ENCODE results near the gene GID8. TPM values are rescaled to one million over a fixed set of nuclear protein-coding genes. Genes with fewer than 3 reads are reported as not detected.

The GID8 gene
- total and polyA plus RNA-seq, 9 of the 15 experiments (the other 6 are each of a cell fraction or from before 2014, with no cell fraction given), result 7.5 to 31.6 (median 22.2) TPM

Other genes starting within 250 kb of the GID8 start
Only the 7 nearest of the 8 such genes appear.
- gene MRGBP, start 141.7 kb upstream of the GID8 start, total RNA-seq (2014; rRNA removed), result 31.3 and 37.0 TPM in 2 replicates
- gene MRGBP, start 141.7 kb upstream of the GID8 start, total RNA-seq (2014; rRNA removed; fragmentation: Illumina TruSeq; extraction: Trizol), result 18.1 TPM in 2 replicates
- 25.2 and 25.7 TPM in 2 replicates for gene MRGBP, start 141.7 kb upstream of the GID8 start, total RNA-seq (2015; rRNA removed; fragmentation: Illumina TruSeq; extraction: Trizol)
- 25.1 and 26.1 TPM in 2 replicates for gene MRGBP, start 141.7 kb upstream of the GID8 start, total RNA-seq (2021)
- gene MRGBP, start 141.7 kb upstream of the GID8 start, polyA plus RNA-seq (2011; rRNA removed), result 18.7 and 20.7 TPM in 2 replicates
- gene MRGBP, start 141.7 kb upstream of the GID8 start, polyA plus RNA-seq (2014; fragmentation: Illumina TruSeq; extraction: Trizol), result 18.4 and 21.0 TPM in 2 replicates
- gene MRGBP, start 141.7 kb upstream of the GID8 start, polyA plus RNA-seq (2014; fragmentation: Nextera tagmentation; extraction: Ambion mirVana), result 1 to 10 TPM; 1.9 to 2.8 TPM
- 26.3 and 26.7 TPM in 2 replicates for gene MRGBP, start 141.7 kb upstream of the GID8 start, polyA plus RNA-seq (2014; rRNA removed)
- gene OGFR, start 133.3 kb upstream of the GID8 start, total RNA-seq (2014; rRNA removed), result 56.3 and 56.5 TPM in 2 replicates
- 8.9 and 10.3 TPM in 2 replicates for gene OGFR, start 133.3 kb upstream of the GID8 start, total RNA-seq (2014; rRNA removed; fragmentation: Illumina TruSeq; extraction: Trizol)
- gene OGFR, start 133.3 kb upstream of the GID8 start, total RNA-seq (2015; rRNA removed; fragmentation: Illumina TruSeq; extraction: Trizol), result 17.5 and 18.7 TPM in 2 replicates
- gene OGFR, start 133.3 kb upstream of the GID8 start, total RNA-seq (2021), result 33.1 and 36.5 TPM in 2 replicates
- 23.3 and 25.4 TPM in 2 replicates for gene OGFR, start 133.3 kb upstream of the GID8 start, polyA plus RNA-seq (2011; rRNA removed)
- 16.6 and 22.0 TPM in 2 replicates for gene OGFR, start 133.3 kb upstream of the GID8 start, polyA plus RNA-seq (2014; fragmentation: Illumina TruSeq; extraction: Trizol)
- under 1 TPM; 0.39 TPM for gene OGFR, start 133.3 kb upstream of the GID8 start, polyA plus RNA-seq (2014; fragmentation: Nextera tagmentation; extraction: Ambion mirVana)
- 34.2 and 36.7 TPM in 2 replicates for gene OGFR, start 133.3 kb upstream of the GID8 start, polyA plus RNA-seq (2014; rRNA removed)
- gene COL9A3, start 121.1 kb upstream of the GID8 start, total RNA-seq (2014; rRNA removed), result 0.77 and 1.9 TPM in 2 replicates
- gene COL9A3, start 121.1 kb upstream of the GID8 start, total RNA-seq (2014; rRNA removed; fragmentation: Illumina TruSeq; extraction: Trizol), result 0.18 and 0.51 TPM in 2 replicates
- gene COL9A3, start 121.1 kb upstream of the GID8 start, total RNA-seq (2015; rRNA removed; fragmentation: Illumina TruSeq; extraction: Trizol), result 0.98 and 1.4 TPM in 2 replicates
- 1.3 and 1.7 TPM in 2 replicates for gene COL9A3, start 121.1 kb upstream of the GID8 start, total RNA-seq (2021)
- gene COL9A3, start 121.1 kb upstream of the GID8 start, polyA plus RNA-seq (2011; rRNA removed), result 1.3 and 2.5 TPM in 2 replicates
- 0.48 and 0.76 TPM in 2 replicates for gene COL9A3, start 121.1 kb upstream of the GID8 start, polyA plus RNA-seq (2014; fragmentation: Illumina TruSeq; extraction: Trizol)
- under 1 TPM in 1 of 2 experiments, not detected in 1; 0.14 TPM for gene COL9A3, start 121.1 kb upstream of the GID8 start, polyA plus RNA-seq (2014; fragmentation: Nextera tagmentation; extraction: Ambion mirVana)
- 3.0 and 3.6 TPM in 2 replicates for gene COL9A3, start 121.1 kb upstream of the GID8 start, polyA plus RNA-seq (2014; rRNA removed)
- gene TCFL5, start 76.3 kb upstream of the GID8 start, total RNA-seq (2014; rRNA removed), result 11.1 and 11.2 TPM in 2 replicates
- gene TCFL5, start 76.3 kb upstream of the GID8 start, total RNA-seq (2014; rRNA removed; fragmentation: Illumina TruSeq; extraction: Trizol), result 7.4 and 7.9 TPM in 2 replicates
- gene TCFL5, start 76.3 kb upstream of the GID8 start, total RNA-seq (2015; rRNA removed; fragmentation: Illumina TruSeq; extraction: Trizol), result 9.2 and 10.2 TPM in 2 replicates
- gene TCFL5, start 76.3 kb upstream of the GID8 start, total RNA-seq (2021), result 11.1 and 12.6 TPM in 2 replicates
- 8.5 and 12.2 TPM in 2 replicates for gene TCFL5, start 76.3 kb upstream of the GID8 start, polyA plus RNA-seq (2011; rRNA removed)
- 5.9 and 7.9 TPM in 2 replicates for gene TCFL5, start 76.3 kb upstream of the GID8 start, polyA plus RNA-seq (2014; fragmentation: Illumina TruSeq; extraction: Trizol)
- 1 to 10 TPM in 1 of 2 experiments, under 1 TPM in 1; 1.00 to 1.1 TPM for gene TCFL5, start 76.3 kb upstream of the GID8 start, polyA plus RNA-seq (2014; fragmentation: Nextera tagmentation; extraction: Ambion mirVana)
- gene TCFL5, start 76.3 kb upstream of the GID8 start, polyA plus RNA-seq (2014; rRNA removed), result 9.1 and 10.5 TPM in 2 replicates
- gene DIDO1, start 11.6 kb upstream of the GID8 start, total RNA-seq (2014; rRNA removed), result 31.2 and 36.7 TPM in 2 replicates
- gene DIDO1, start 11.6 kb upstream of the GID8 start, total RNA-seq (2014; rRNA removed; fragmentation: Illumina TruSeq; extraction: Trizol), result 22.2 and 23.4 TPM in 2 replicates
- 26.8 and 27.1 TPM in 2 replicates for gene DIDO1, start 11.6 kb upstream of the GID8 start, total RNA-seq (2015; rRNA removed; fragmentation: Illumina TruSeq; extraction: Trizol)
- gene DIDO1, start 11.6 kb upstream of the GID8 start, total RNA-seq (2021), result 38.2 and 43.6 TPM in 2 replicates
- gene DIDO1, start 11.6 kb upstream of the GID8 start, polyA plus RNA-seq (2011; rRNA removed), result 40.5 and 50.2 TPM in 2 replicates
- 37.4 and 37.9 TPM in 2 replicates for gene DIDO1, start 11.6 kb upstream of the GID8 start, polyA plus RNA-seq (2014; fragmentation: Illumina TruSeq; extraction: Trizol)
- gene DIDO1, start 11.6 kb upstream of the GID8 start, polyA plus RNA-seq (2014; fragmentation: Nextera tagmentation; extraction: Ambion mirVana), result 1 to 10 TPM; 4.4 to 4.8 TPM
- gene DIDO1, start 11.6 kb upstream of the GID8 start, polyA plus RNA-seq (2014; rRNA removed), result 44.3 and 46.8 TPM in 2 replicates
- gene SLC17A9, start 14.6 kb downstream of the GID8 start, total RNA-seq (2014; rRNA removed), result not detected in 2 replicates
- gene SLC17A9, start 14.6 kb downstream of the GID8 start, total RNA-seq (2014; rRNA removed; fragmentation: Illumina TruSeq; extraction: Trizol), result not detected in 2 replicates
- gene SLC17A9, start 14.6 kb downstream of the GID8 start, total RNA-seq (2015; rRNA removed; fragmentation: Illumina TruSeq; extraction: Trizol), result not detected in 2 replicates
- 0.27 and 0.31 TPM in 2 replicates for gene SLC17A9, start 14.6 kb downstream of the GID8 start, total RNA-seq (2021)
- not detected in 2 replicates for gene SLC17A9, start 14.6 kb downstream of the GID8 start, polyA plus RNA-seq (2011; rRNA removed)
- gene SLC17A9, start 14.6 kb downstream of the GID8 start, polyA plus RNA-seq (2014; fragmentation: Illumina TruSeq; extraction: Trizol), result not detected in 2 replicates
- gene SLC17A9, start 14.6 kb downstream of the GID8 start, polyA plus RNA-seq (2014; fragmentation: Nextera tagmentation; extraction: Ambion mirVana), result not detected
- 0.04 and 0.05 TPM in 2 replicates for gene SLC17A9, start 14.6 kb downstream of the GID8 start, polyA plus RNA-seq (2014; rRNA removed)
- gene BHLHE23, start 68.8 kb downstream of the GID8 start, total RNA-seq (2014; rRNA removed), result not detected in 2 replicates
- gene BHLHE23, start 68.8 kb downstream of the GID8 start, total RNA-seq (2014; rRNA removed; fragmentation: Illumina TruSeq; extraction: Trizol), result not detected in 2 replicates
- gene BHLHE23, start 68.8 kb downstream of the GID8 start, total RNA-seq (2015; rRNA removed; fragmentation: Illumina TruSeq; extraction: Trizol), result not detected in 2 replicates
- not detected in 2 replicates for gene BHLHE23, start 68.8 kb downstream of the GID8 start, total RNA-seq (2021)
- not detected in 2 replicates for gene BHLHE23, start 68.8 kb downstream of the GID8 start, polyA plus RNA-seq (2011; rRNA removed)
- not detected in 2 replicates for gene BHLHE23, start 68.8 kb downstream of the GID8 start, polyA plus RNA-seq (2014; fragmentation: Illumina TruSeq; extraction: Trizol)
- gene BHLHE23, start 68.8 kb downstream of the GID8 start, polyA plus RNA-seq (2014; fragmentation: Nextera tagmentation; extraction: Ambion mirVana), result not detected
- not detected in 2 replicates for gene BHLHE23, start 68.8 kb downstream of the GID8 start, polyA plus RNA-seq (2014; rRNA removed)